HEK293 (cell line): Measurements from ENCODE around the gene TMEM255A.
A peak's percentile ranks its signal among the peaks of the same experiment; 100 is the strongest.

ENCODE experiments used
- GLIS2 ChIP-seq: fragments of 450-650 bp; formaldehyde crosslinking; IDR thresholded peaks from 2 replicates; pipeline ENCODE4 v1.5.1; 2016; ENCODE audit warnings: missing biosample characterization, missing genetic modification characterization
- KLF1 ChIP-seq: fragments of 450-650 bp; formaldehyde crosslinking; IDR thresholded peaks from 2 replicates; pipeline ENCODE4 v1.5.1; 2016; ENCODE audit warnings: missing biosample characterization, missing genetic modification characterization
- KLF8 ChIP-seq: fragments of 450-650 bp; formaldehyde crosslinking; IDR thresholded peaks from 2 replicates; pipeline ENCODE4 v1.5.1; 2016; ENCODE audit warnings: missing biosample characterization, missing genetic modification characterization
- MEIS1 ChIP-seq: sonication (generic); formaldehyde crosslinking; IDR thresholded peaks from 2 replicates; pipeline ENCODE4 v1.8.1; 2022; ENCODE audit warnings: missing genetic modification reagents, mild to moderate bottlenecking, borderline replicate concordance
- WT1 ChIP-seq: fragments of 450-650 bp; formaldehyde crosslinking; IDR thresholded peaks from 2 replicates; pipeline ENCODE4 v1.5.1; 2016; ENCODE audit warnings: missing biosample characterization, missing genetic modification characterization
- ZNF132 ChIP-seq: fragments of 450-650 bp; formaldehyde crosslinking; IDR thresholded peaks from 2 replicates; pipeline ENCODE4 v1.5.1; 2017; ENCODE audit warnings: missing biosample characterization, missing genetic modification characterization, borderline replicate concordance
- ZNF138 ChIP-seq: fragments of 450-650 bp; formaldehyde crosslinking; IDR thresholded peaks from 2 replicates; pipeline ENCODE4 v1.5.1; 2016; ENCODE audit warnings: missing biosample characterization, missing genetic modification characterization, borderline replicate concordance
- ZNF140 ChIP-seq: fragments of 450-650 bp; formaldehyde crosslinking; IDR thresholded peaks from 2 replicates; pipeline ENCODE4 v1.5.1; 2016; ENCODE audit warnings: missing biosample characterization, missing genetic modification characterization
- ZNF16 ChIP-seq: fragments of 450-650 bp; formaldehyde crosslinking; IDR thresholded peaks from 2 replicates; pipeline ENCODE4 v1.5.1; 2016; ENCODE audit warnings: low read depth, missing biosample characterization, missing genetic modification characterization
- ZNF23 ChIP-seq: fragments of 450-650 bp; formaldehyde crosslinking; IDR thresholded peaks from 2 replicates; pipeline ENCODE4 v1.5.1; 2016; ENCODE audit warnings: missing biosample characterization, missing genetic modification characterization, borderline replicate concordance
- ZNF48 ChIP-seq: fragments of 450-650 bp; formaldehyde crosslinking; IDR thresholded peaks from 2 replicates; pipeline ENCODE4 v1.5.1; 2016; ENCODE audit warnings: missing biosample characterization, missing genetic modification characterization
- ZNF514 ChIP-seq: fragments of 450-650 bp; formaldehyde crosslinking; IDR thresholded peaks from 2 replicates; pipeline ENCODE4 v1.5.1; 2016; ENCODE audit warnings: missing biosample characterization, missing genetic modification characterization
- ZNF571 ChIP-seq: fragments of 450-650 bp; formaldehyde crosslinking; IDR thresholded peaks from 2 replicates; pipeline ENCODE4 v1.5.0; 2017; ENCODE audit warnings: missing biosample characterization, missing genetic modification characterization
- ZNF654 ChIP-seq: fragments of 450-650 bp; formaldehyde crosslinking; IDR thresholded peaks from 2 replicates; pipeline ENCODE4 v1.5.1; 2016; ENCODE audit warnings: low read depth, missing biosample characterization, missing genetic modification characterization
- ZNF658 ChIP-seq: fragments of 450-650 bp; formaldehyde crosslinking; IDR thresholded peaks from 2 replicates; pipeline ENCODE4; 2016; ENCODE audit warnings: missing biosample characterization, missing genetic modification characterization
- ZNF660 ChIP-seq: fragments of 450-650 bp; IDR thresholded peaks from 2 replicates; pipeline ENCODE4 v1.5.1; 2018; ENCODE audit warnings: missing biosample characterization, mild to moderate bottlenecking, missing genetic modification characterization
- ZNF664 ChIP-seq: fragments of 450-650 bp; formaldehyde crosslinking; IDR thresholded peaks from 2 replicates; pipeline ENCODE4 v1.5.1; 2016; ENCODE audit warnings: missing biosample characterization, missing genetic modification characterization
- ZNF785 ChIP-seq: fragments of 450-650 bp; formaldehyde crosslinking; IDR thresholded peaks from 2 replicates; pipeline ENCODE4 v1.5.1; 2016; ENCODE audit warnings: missing biosample characterization, missing genetic modification characterization
- TF ChIP-seq, protein P1 (sequence below): fragments of 450-650 bp; formaldehyde crosslinking; IDR thresholded peaks from 2 replicates; pipeline ENCODE4 v1.5.1; 2016; ENCODE audit warnings: missing biosample characterization, missing genetic modification characterization
- TF ChIP-seq, protein P2 (sequence below): fragments of 450-650 bp; formaldehyde crosslinking; IDR thresholded peaks from 2 replicates; pipeline ENCODE4 v1.5.1; 2016; ENCODE audit warnings: missing biosample characterization, missing genetic modification characterization
- TF ChIP-seq, protein P3 (sequence below): IDR thresholded peaks from 2 replicates; pipeline ENCODE4 v1.6.1; 2011; ENCODE audit warnings: mild to moderate bottlenecking, low read depth, low read length, borderline replicate concordance
- TF ChIP-seq, protein P4 (sequence below): fragments of 450-650 bp; formaldehyde crosslinking; IDR thresholded peaks from 2 replicates; pipeline ENCODE4 v1.5.1; 2016; ENCODE audit warnings: missing biosample characterization, missing genetic modification characterization
- TF ChIP-seq, protein P5 (sequence below): fragments of 450-650 bp; formaldehyde crosslinking; IDR thresholded peaks from 2 replicates; pipeline ENCODE4 v1.5.1; 2016; ENCODE audit warnings: missing biosample characterization, missing genetic modification characterization, low read depth
- TF ChIP-seq, protein P6 (sequence below): fragments of 450-650 bp; formaldehyde crosslinking; IDR thresholded peaks from 2 replicates; pipeline ENCODE4 v1.5.1; 2016; ENCODE audit warnings: missing biosample characterization, missing genetic modification characterization, borderline replicate concordance

Gene TMEM255A

DNA sequence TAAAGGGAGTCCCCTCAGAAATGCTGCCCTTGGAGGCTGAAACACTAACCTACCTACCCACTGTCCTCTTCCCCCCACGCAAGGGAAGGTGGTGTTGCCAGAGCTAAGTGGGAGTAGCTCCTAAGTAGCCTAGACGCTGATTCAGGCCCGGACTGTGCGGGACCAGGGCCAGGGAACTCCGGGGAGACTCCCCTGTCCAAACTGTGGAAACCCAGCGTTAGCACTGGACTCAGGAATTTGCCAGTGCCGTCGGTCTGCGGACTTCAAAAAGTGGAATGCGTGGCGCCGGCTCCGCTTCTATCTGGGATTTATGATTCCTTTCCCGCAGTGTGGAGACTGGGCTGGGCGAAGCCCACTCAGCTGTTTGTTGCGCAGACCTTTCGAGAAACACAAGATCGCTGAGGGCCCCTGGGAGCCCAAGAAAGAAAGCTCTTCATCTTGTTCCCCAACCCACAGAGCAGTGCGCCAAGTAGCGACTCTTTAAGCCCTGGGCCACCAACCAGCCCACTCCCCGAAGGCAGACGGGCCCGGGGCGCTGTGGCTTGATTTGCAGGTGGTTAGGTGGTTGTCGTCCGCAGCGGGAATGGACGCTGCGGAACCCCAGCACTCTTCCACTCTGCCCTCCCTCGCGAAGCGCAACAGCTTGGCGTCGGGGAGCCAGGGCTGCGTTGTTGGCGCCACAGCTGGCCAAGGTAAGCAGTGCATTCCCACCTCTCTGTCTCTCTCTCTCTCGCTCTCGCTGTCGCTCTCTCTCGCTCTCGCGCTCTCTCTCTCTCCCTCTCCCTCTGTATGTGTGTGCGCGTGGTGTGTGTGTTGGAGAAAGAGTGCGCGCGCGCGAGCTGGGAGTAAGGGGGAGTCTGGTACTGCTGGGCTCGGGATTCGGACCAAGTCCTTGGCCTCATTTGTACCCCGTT, 2.0 kb downstream of the TMEM255A start (continued):
- TF ChIP-seq ZNF664 (tag by site-specific recombination) (peak; percentile 67; the same call in 1 of the 2 replicates), ZNF785 (peak; percentile 93), KLF8 (tag by site-specific recombination) (peak; percentile 56; the same call in 1 of the 2 replicates), MEIS1 (CRISPR knock-in tag) (no peak), ZNF23 (tag by site-specific recombination) (no peak), ZNF48 (no peak), GLIS2 (tag by site-specific recombination) (peak; percentile 56; the same call in 1 of the 2 replicates), ZNF514 (tag by site-specific recombination) (no peak), ZNF654 (tag by site-specific recombination) (no peak), KLF1 (tag by site-specific recombination) (no peak), ZNF140 (no peak), ZNF571 (tag by site-specific recombination) (no peak), ZNF138 (no peak), ZNF658 (tag by site-specific recombination) (no peak), ZNF16 (tag by site-specific recombination) (no peak), ZNF660 (tag by site-specific recombination) (peak; percentile 81; the same call in 1 of the 2 replicates), ZNF132 (no peak), WT1 (tag by site-specific recombination) (peak; percentile 45; the same call in 1 of the 2 replicates)
- TF ChIP-seq, protein P1, sequence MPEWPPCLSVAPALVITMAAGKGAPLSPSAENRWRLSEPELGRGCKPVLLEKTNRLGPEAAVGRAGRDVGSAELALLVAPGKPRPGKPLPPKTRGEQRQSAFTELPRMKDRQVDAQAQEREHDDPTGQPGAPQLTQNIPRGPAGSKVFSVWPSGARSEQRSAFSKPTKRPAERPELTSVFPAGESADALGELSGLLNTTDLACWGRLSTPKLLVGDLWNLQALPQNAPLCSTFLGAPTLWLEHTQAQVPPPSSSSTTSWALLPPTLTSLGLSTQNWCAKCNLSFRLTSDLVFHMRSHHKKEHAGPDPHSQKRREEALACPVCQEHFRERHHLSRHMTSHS = peak; percentile 60; the same call in 1 of the 2 replicates
- TF ChIP-seq, protein P2, sequence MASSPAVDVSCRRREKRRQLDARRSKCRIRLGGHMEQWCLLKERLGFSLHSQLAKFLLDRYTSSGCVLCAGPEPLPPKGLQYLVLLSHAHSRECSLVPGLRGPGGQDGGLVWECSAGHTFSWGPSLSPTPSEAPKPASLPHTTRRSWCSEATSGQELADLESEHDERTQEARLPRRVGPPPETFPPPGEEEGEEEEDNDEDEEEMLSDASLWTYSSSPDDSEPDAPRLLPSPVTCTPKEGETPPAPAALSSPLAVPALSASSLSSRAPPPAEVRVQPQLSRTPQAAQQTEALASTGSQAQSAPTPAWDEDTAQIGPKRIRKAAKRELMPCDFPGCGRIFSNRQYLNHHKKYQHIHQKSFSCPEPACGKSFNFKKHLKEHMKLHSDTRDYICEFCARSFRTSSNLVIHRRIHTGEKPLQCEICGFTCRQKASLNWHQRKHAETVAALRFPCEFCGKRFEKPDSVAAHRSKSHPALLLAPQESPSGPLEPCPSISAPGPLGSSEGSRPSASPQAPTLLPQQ = peak; percentile 95
- TF ChIP-seq, protein P3, sequence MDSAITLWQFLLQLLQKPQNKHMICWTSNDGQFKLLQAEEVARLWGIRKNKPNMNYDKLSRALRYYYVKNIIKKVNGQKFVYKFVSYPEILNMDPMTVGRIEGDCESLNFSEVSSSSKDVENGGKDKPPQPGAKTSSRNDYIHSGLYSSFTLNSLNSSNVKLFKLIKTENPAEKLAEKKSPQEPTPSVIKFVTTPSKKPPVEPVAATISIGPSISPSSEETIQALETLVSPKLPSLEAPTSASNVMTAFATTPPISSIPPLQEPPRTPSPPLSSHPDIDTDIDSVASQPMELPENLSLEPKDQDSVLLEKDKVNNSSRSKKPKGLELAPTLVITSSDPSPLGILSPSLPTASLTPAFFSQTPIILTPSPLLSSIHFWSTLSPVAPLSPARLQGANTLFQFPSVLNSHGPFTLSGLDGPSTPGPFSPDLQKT = no peak
- TF ChIP-seq, protein P4, sequence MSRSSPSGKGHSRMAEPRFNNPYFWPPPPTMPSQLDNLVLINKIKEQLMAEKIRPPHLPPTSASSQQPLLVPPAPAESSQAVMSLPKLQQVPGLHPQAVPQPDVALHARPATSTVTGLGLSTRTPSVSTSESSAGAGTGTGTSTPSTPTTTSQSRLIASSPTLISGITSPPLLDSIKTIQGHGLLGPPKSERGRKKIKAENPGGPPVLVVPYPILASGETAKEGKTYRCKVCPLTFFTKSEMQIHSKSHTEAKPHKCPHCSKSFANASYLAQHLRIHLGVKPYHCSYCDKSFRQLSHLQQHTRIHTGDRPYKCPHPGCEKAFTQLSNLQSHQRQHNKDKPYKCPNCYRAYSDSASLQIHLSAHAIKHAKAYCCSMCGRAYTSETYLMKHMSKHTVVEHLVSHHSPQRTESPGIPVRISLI (tag by site-specific recombination) = no peak
- TF ChIP-seq, protein P5, sequence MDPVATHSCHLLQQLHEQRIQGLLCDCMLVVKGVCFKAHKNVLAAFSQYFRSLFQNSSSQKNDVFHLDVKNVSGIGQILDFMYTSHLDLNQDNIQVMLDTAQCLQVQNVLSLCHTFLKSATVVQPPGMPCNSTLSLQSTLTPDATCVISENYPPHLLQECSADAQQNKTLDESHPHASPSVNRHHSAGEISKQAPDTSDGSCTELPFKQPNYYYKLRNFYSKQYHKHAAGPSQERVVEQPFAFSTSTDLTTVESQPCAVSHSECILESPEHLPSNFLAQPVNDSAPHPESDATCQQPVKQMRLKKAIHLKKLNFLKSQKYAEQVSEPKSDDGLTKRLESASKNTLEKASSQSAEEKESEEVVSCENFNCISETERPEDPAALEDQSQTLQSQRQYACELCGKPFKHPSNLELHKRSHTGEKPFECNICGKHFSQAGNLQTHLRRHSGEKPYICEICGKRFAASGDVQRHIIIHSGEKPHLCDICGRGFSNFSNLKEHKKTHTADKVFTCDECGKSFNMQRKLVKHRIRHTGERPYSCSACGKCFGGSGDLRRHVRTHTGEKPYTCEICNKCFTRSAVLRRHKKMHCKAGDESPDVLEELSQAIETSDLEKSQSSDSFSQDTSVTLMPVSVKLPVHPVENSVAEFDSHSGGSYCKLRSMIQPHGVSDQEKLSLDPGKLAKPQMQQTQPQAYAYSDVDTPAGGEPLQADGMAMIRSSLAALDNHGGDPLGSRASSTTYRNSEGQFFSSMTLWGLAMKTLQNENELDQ (tag by site-specific recombination) = no peak
- TF ChIP-seq, protein P6, sequence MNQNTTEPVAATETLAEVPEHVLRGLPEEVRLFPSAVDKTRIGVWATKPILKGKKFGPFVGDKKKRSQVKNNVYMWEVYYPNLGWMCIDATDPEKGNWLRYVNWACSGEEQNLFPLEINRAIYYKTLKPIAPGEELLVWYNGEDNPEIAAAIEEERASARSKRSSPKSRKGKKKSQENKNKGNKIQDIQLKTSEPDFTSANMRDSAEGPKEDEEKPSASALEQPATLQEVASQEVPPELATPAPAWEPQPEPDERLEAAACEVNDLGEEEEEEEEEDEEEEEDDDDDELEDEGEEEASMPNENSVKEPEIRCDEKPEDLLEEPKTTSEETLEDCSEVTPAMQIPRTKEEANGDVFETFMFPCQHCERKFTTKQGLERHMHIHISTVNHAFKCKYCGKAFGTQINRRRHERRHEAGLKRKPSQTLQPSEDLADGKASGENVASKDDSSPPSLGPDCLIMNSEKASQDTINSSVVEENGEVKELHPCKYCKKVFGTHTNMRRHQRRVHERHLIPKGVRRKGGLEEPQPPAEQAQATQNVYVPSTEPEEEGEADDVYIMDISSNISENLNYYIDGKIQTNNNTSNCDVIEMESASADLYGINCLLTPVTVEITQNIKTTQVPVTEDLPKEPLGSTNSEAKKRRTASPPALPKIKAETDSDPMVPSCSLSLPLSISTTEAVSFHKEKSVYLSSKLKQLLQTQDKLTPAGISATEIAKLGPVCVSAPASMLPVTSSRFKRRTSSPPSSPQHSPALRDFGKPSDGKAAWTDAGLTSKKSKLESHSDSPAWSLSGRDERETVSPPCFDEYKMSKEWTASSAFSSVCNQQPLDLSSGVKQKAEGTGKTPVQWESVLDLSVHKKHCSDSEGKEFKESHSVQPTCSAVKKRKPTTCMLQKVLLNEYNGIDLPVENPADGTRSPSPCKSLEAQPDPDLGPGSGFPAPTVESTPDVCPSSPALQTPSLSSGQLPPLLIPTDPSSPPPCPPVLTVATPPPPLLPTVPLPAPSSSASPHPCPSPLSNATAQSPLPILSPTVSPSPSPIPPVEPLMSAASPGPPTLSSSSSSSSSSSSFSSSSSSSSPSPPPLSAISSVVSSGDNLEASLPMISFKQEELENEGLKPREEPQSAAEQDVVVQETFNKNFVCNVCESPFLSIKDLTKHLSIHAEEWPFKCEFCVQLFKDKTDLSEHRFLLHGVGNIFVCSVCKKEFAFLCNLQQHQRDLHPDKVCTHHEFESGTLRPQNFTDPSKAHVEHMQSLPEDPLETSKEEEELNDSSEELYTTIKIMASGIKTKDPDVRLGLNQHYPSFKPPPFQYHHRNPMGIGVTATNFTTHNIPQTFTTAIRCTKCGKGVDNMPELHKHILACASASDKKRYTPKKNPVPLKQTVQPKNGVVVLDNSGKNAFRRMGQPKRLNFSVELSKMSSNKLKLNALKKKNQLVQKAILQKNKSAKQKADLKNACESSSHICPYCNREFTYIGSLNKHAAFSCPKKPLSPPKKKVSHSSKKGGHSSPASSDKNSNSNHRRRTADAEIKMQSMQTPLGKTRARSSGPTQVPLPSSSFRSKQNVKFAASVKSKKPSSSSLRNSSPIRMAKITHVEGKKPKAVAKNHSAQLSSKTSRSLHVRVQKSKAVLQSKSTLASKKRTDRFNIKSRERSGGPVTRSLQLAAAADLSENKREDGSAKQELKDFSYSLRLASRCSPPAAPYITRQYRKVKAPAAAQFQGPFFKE (tag by site-specific recombination) = no peak
